AG09309 (cell line): ENCODE measurements around the gene SNX14.
"Not testable (repeated sequence)": the region's sequence is repeated elsewhere in the genome, so short reads cannot be mapped to it uniquely, and the experiment has no call there.

ENCODE experiments used
- DNase-seq: peaks from one replicate; pipeline ENCODE4 v3.0.0-alpha.2; 2010; ENCODE audit warnings: low read depth
- H3K4me3 ChIP-seq: 2 replicates; pipeline ENCODE4 v1.5.1; 2011; ENCODE audit warnings: mild to moderate bottlenecking, low read depth, low read length, moderate library complexity; ENCODE audit not compliant: control insufficient read depth
- CTCF ChIP-seq: IDR thresholded peaks from 2 replicates; pipeline ENCODE4 v1.5.1; 2011; ENCODE audit warnings: mild to moderate bottlenecking, low read depth, low read length, inconsistent platforms; ENCODE audit not compliant: insufficient read depth, control insufficient read depth; ENCODE audit errors: missing control alignments

Gene SNX14

GRCh38 chr6:85585741-85586140, 7.9 kb downstream of the SNX14 start:
- no peak overlapping the region for H3K4me3 ChIP-seq
- no peak for DNase-seq
- TF ChIP-seq CTCF = no peak

GRCh38 chr6:85582832-85583231, 10.8 kb downstream of the SNX14 start:
- H3K4me3 ChIP-seq, DNase-seq: not testable (repeated sequence)

GRCh38 chr6:85581572-85581971, 12.1 kb downstream of the SNX14 start:
- TF ChIP-seq CTCF = no peak
- no peak for DNase-seq
- no peak overlapping the region for H3K4me3 ChIP-seq

GRCh38 chr6:85580878-85581267, 12.8 kb downstream of the SNX14 start:
- DNase-seq = no peak
- no peak overlapping the region for H3K4me3 ChIP-seq
- TF ChIP-seq CTCF = no peak

- no peak overlapping the region for H3K4me3 ChIP-seq
- no peak for DNase-seq
- no peak for TF ChIP-seq CTCF
Measured at GRCh38 chr6:85580118-85580877, 13.4 kb downstream of the SNX14 start.

GRCh38 chr6:85579581-85579980, 14.1 kb downstream of the SNX14 start:
- no peak for TF ChIP-seq CTCF
- DNase-seq = no peak

GRCh38 chr6:85576476-85576875, 17.2 kb downstream of the SNX14 start:
- no peak for DNase-seq
- H3K4me3 ChIP-seq = no peak overlapping the region
- no peak for TF ChIP-seq CTCF

More at GRCh38 chr6:85579581-85579980, 14.1 kb downstream of the SNX14 start:
- no peak overlapping the region for H3K4me3 ChIP-seq
